Myocyte (in vitro differentiated cells): ENCODE results near the gene MMP3. TPM values are rescaled to one million over a fixed set of nuclear protein-coding genes. Genes with fewer than 3 reads are reported as not detected.

Source experiments
- DNase-seq: peaks from one replicate; pipeline ENCODE4 v3.0.0-alpha.2; 2012; ENCODE audit warnings: low read depth
- total RNA-seq: library from RNA; depleted of rRNA; stranded (reverse); fragments of >200 nt; gene quantifications from 2 replicates; pipeline ENCODE4 v1.2.3, GENCODE V29; 2014

The MMP3 gene
- total RNA-seq, 1 donor from 2014 or later, result not detected

DNA sequence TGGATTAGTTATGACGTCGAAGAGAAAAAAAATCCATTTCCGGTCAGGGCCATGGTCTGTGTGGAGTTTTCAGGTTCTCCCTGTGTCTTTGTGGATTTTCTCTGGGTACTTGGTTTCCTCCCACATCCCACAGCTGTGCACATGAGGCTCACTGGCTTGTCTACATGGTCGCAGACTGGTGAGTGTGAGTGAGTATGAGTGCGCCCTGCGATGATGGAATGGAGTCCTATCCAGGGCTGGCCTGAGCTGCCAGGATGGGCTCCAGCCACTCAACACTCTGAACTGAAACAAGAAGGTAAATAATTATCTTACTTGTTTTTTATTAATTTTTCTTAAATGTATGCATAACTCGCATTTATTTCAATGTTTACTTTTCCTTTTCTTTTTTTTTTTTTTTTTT lies 10.8 kb downstream of the MMP3 start:
- no peak for DNase-seq

DNA sequence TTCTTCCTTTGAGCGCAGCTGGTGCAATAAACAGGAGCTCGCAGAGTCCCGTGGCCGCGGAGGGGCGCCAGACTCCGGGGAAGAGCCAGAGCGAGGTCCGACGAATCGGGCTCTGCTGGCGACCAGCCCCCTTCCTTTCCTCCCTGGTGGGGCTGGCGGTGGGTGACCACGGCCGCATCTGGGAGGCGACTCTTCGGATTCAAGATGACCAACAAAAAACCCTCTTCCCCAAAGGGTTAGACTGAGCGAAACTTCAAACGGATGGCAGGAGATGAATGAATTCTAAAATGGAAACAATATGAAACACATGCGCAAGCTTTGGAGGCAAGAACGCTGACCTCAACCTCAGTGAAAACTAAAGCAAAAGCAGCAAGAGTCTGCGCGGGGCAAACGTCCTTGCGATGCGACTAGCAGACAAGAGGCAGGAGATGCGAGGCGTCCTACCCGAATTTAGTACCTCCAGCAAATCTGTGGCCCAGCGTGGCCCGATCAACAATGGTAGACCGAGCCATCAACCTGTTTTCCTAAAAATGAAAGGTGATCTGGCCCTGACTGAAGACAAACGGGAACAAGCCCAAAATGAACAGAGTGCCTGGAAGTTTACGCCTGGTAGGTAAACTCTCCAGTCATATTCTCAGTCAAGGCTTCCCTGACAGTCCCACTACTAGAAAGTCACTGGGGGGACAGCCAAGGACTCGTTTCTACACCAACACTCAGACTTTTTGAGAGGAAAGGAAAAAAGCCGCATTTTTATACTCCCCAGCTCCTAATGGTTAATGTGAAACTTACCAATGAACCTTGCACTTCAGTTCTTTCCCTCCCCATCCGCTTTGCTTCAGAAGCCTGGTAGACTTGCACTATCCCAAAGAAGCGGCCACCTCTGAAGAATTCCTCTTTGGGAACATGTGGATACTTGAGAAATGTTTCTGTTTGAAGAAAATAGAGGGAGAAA lies 11.6 kb downstream of the MMP3 start:
- peak; percentile 14 for DNase-seq

DNA sequence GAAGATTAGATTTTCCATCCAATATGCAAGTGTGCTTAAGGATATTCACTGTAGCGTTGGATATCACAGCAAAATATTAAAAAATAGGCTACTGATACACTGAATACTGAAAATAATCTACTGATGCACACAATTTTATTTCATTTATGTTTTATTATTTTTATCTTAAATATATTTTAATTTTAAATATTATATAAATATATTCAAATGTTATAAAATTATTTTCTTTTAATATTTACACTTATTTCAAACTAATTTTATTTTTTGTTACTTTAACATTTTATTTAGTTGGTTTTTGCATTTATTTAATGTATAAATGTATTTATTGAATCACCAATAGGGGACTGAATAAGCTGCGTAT lies 12.3 kb downstream of the MMP3 start:
- no peak for DNase-seq

DNA sequence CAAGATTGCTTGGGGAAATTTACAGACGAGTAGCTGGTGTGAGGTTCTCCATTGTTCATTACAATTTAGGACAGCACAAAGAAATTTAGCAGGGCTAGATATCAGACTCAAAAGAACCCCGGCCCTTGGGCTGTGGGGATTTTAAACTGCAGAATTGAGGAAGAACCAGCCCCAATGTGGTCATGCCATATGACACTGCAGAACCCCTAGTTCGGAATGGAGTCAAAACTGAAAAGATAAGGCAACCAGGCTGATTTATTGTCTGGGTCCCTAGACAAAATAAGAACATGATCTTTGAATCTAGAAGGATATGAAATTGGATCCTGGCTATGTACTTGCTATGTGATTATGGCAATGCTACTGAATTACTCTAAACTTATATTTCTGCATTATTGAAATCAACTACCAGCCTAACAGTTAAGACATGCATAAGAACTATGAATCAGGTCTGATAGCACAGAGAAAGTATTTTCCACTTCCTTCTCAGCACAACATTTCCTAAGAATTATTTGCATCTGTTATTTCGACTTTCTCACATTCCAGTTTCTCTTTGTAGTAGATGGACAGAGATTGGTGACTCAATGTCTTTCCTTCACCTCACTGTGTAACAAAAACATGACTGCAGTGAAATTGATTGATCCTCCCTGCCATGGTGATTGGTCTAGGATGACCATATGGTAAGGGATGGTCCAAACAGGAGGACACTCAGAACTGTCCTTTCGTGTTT lies 13.2 kb downstream of the MMP3 start:
- DNase-seq, result no peak

DNA sequence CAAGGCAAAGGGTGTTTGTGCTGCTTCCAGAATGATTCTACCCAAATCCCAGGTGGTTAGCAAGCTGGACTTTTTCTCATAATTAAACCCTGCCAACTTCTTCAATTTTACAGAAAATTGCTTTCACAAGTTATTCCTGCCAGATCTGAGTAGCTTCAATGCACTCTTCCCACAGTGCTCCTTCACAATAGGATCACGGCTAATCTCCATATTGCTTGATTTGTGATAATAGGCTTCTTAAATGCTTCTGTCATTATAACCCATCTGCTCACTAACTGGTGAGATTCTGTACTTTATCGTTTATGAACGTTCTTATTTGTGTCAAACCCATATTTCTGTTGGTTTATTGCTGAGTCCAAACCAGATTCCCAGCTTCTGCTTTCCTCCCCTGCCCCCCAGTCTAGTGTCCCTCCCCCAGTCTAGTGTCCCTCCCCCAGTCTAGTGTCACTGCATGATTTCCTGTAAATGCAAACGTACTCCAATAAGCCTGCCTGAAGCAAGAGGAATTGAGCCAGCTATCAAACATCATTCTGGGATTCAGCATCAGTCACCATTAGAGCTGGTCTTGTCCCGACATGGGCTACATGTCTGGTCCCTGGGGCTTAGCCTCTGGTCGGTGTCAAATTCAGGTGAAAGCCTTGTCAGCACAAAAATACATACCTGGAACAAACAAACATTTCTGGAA lies 14.0 kb downstream of the MMP3 start:
- DNase-seq, result no peak

DNA sequence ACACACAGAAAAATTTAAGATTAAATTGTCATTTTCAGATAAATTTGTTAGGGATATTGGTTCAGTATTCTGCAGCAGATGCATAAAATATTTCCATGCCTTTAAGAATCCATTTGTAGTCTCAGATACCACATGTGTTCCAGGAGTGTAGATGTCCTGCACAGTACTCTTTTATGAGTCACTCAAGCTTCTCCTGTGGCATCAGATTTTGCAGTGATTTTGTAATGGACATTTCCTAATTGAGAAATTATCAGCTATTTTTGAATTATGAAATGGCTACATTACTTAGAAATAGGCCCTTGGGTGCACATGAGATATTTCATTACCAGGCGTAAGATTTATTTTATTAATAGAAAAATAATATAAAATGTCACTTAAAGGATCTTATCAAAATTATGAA lies 18.9 kb downstream of the MMP3 start:
- DNase-seq, result no peak

DNA sequence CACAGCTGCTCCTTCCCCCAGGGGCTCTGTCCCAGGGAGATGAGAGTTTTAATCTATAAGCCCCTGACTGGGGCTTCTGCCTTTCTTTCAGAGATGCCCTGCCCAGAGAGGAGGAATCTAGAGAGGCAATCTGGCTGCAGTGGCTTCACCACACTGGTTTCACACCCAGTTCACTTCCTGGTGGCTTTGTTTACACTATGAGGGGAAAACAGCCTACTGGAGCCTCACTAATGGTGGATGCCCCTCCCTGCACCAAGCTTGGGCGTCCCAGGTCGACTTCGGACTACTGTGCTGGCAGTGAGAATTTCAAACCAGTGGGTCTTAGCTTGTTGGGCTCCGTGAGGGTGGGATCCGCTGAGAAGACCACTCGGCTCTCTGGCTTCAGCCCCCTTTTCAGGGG lies 23.9 kb downstream of the MMP3 start:
- no peak for DNase-seq

DNA sequence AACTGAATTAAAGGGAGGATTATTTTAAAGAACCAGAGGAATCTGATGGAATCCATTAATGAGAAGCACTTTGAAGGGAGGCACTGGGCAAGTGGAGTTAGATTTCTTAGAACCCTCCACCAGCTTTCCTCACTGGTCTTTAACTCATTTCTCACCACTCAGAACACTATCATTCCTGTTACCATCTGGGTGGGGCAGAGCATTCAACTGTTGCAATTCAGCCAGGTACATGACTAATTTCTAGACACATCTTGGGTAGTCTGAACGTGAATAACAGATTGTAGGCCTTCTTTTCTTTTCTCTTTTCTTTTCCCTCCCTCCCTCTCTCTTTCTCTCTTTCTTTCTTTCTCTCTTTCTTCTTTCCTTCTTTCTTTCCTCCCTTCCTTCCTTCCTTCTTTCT lies 29.9 kb downstream of the MMP3 start:
- DNase-seq, result no peak

DNA sequence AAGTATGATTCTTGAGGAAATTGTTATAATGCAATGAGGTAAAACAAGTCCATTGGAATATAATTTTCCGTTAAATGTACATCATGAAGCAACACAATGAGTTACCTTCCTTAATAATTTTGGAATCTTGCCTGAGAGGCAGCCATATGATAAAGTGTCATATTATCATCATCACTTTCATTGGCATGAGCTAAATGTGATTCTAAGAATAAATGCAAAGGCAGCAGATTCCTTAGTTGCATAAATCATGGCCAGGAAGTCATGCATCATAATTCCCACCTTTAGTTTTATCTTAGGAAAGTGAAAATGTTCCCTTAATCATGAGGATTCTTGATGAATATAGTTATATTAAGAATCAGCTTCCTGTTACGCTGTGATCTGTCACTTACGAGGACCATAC lies 31.2 kb downstream of the MMP3 start:
- no peak for DNase-seq

DNA sequence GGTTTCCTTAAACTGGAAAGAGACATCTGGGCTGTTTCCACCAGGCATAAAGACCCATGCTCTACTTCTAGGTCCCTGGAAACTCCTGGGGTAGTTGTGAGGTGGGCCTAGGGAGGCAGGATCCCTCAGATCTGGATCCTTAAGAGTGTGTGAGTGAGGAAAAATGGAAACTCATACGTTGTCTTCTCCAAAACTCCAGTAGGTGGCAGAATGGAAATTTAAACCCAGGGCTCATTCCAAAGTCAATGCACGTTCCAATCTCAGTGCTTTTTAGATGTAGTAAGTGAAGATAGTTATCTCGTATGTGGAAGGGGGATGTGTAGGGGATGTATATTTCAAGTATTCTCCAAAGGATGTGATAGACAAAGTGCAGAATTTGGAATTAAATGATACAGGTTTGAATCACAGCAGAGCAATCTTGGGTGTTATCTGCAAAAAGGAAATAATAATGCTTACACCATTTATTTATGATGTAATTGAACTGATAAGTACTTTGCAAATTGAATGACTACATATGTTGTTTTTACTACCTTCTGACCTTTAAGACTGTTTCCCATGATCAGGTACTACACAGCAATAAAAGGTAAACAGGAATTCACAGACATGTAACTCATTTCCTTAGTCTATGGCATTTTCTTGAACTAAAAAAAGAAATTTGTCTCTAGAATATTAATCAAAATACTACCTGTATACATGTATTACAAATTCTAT lies 32.3 kb downstream of the MMP3 start:
- DNase-seq, result peak; percentile 37

DNA sequence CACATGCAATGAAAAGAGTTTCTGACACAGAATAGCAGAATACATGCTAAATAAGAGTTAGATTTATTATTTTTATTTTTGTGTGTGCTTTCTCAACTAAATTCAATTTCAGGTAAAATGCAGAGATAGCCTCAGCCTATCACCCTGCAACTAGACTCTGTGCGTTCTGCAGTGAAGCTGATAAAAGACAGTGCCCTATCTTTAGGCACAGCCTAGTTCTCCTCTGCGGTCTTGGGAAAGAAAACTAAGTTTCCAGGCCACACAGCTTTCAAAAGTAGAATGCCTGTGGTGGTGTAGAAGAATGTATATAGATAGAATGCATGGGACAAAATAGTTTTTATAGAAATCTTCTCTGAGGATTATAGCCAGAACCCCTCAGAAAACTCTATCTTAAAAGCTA lies 33.4 kb downstream of the MMP3 start:
- DNase-seq, result no peak

DNA sequence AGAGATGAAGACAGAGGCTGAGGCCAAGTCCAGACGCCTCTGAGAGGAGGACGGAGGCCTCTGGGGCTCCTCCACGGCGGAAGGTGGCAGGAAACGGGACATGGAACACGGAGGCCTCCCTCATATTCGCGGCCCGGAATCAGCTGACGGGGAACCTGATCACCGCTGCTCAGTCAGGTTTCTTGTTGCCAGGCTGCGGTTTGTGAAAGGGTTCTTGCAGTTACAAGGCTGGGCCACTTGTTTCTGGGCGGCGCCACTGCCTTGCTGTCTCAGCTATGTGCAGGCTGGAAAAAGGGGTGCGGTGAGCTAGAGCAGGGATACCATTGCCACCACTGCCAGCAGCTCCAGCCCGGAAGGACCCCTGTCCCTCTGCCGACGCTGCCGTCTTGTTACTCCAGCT lies 35.5 kb downstream of the MMP3 start:
- DNase-seq, result peak; percentile 32

DNA sequence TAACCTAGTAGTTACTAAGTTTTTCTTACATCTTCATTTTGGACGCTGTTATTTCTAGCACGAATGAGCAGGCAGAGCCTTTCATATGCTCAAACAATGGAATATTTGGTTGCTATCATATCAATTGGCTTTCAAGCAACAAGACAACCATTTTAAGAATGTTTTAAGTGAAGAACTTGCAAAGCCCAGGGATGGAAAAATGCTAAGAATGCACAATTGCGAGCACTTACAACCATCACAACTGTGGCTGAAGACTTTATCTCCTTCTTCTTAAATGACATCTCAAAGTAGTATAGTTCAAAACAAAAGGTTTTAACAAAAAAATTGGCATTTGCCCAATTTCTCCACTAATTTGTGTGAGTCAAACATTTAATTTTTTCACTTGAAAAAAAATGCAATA lies 37.1 kb downstream of the MMP3 start:
- DNase-seq, result no peak

DNA sequence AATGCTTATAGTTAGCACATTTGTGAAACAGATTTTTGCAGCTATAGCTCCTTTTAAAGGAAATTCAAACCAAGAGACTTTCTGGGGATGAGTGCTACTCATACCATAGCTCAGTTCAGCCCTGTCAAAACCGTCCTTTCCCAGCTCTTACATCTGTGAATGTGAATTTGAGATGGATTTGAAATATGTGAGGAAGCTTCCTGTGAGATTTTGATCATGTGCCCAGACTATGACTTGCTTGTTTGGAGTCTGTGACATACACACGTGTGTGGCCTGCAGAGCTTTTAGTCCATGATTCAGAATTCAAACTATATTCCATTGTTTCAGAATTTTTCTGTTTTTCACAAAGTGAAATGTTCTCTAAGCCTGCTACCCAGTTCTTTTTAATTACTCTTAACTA lies 41.1 kb downstream of the MMP3 start:
- peak; percentile 65 for DNase-seq

DNA sequence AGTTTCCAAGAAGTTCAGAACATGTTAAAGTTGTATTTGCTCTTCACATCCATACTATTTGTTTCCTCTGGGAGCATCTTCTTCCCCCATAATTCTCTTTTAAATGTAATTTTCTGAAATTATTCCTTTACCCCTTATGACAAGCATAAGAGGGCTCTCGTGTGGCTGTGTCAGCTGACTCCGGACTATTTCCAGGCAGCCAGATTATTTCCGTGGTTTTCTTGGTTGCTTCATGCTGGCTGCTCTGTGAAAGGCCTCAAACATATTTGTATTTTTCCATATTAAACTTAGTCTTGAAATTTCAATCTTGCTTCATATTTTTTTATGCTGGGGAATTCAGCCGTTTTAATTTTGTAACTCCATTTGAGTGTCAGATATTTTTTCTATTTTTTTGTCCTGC lies 42.6 kb downstream of the MMP3 start:
- peak; percentile 54 for DNase-seq

DNA sequence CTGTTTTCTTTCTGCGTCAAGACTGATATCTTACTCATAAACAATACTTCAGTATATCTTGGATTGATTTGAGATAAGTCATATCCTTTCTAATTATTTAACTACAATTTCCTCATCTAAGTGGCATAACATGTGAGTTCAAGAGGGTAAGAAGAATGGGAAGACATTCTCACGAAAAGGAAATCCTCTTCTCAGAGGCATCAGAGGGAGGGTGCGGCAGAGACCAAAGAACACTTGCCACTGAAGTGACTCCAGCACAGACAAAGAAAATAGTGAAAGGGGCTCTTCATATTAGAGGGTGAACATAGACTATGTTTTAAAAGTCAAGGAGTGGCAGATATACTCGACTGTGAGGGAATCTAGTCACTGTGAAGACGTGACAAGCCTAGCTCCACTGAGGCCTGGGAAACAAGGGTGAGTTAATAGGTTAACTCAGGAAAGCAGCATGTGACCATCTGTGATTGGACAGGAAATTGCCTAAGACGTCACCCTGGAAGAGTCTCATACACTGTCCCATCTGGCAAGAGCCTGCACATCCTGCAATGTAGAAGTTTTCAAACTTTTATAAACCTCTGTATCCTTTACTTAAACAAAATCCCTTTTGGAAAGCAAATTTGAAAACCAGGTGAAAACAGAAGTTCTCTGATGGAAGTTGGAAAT lies 43.6 kb downstream of the MMP3 start:
- no peak for DNase-seq

DNA sequence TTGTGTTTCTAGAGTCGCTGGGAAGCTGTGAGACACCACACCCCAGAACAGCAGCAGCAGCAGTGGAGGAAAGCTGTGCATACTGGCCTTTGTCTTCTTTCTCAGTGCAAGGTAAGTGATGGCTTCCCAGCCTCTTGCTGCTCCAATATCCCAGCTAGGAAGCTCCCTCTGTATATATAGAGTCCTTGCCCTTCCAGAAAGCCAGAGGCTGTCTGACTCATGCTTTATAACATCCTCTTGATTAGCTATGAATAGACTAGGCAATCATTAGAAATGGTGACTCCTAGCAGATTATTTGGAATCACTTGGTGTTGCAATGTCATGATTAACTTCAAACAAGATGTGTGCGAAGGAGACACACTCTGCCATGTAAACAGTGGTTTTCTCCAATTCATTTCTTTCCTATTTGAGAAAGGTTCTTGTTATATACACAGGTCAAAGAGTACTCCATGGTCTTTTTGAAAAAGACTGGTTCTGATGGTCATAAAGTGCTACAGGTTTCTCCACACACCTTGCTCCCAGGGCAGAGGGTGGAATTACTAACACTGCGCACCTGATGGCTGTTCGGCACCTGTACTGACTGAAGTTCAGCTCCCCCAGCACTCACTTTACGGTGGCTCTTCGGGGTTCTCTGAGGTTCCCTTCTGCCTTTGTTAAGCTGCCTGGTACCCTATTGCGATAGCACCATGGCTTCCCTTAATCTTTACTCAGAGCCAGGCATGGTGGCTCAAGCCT lies 45.2 kb downstream of the MMP3 start, which contains the start of gene MMP1:
Gene MMP1 (minus strand): TSS at position 149 of the 735 bp plus-strand sequence. CDS start 68 bp downstream, at position 81.
- no peak for DNase-seq

DNA sequence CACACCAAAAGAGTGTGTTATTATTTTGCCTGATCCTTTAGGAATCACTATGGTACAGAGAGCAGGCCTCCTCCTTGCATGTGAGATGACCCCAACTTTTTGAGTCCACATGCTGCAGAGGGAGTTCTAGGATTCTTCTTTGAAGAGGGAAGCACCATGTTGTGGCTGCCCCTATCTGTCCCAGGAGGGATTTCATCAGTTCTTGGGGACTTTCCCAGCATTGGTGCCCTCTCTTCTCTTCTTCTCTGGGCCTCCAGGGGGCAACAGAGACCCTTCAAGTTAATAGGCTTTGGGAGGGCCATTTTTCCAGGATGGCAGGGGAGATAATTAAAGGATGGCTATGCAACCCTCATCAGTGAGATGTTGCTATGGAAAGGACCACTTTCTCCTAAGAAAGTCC lies 49.0 kb downstream of the MMP3 start:
- peak; percentile 39 for DNase-seq

DNA sequence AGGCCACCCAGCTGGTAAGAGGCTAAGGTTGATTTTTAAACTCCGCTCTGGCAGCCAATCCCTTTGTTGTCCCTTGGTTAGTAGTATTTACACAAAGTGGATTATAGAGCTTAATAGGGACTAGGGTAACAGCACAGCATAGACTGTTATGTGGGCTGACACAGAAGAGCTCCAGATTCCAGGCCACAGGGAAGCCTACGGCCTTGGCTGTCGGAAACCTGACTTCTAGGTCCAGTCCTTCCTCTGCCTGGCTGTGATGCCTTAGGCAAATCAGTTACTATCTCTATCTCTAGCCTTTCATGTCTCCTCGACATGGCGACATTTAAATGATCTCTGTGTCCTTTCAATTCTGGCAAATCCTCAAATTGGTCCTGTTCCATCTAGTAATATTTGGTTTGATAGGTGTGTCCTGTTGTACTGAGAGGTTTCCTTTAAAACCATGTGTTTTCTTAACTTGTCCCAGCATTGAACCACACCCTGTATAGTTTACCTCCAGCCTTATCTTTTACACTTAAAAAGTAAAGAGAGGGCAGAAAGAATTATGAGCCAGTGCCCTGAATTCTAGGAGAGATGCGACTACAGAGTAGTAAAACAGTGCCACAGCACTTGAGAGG lies 49.6 kb downstream of the MMP3 start:
- DNase-seq, result no peak

DNA sequence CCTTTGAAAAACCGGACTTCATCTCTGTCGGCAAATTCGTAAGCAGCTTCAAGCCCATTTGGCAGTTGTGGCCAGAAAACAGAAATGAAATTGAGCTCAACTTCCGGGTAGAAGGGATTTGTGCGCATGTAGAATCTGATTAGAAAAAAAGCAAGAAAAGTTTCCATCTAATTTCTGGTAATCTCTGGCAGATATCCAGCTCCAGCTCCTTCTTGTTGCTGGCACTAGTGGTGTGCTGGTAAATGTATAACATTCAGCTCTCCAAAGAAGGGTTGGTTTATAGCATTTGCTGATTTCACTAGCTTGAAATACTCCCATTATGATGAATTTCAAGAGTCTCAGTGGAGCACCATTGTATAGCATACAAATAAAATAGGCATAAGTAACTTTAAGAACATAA lies 50.8 kb downstream of the MMP3 start:
- no peak for DNase-seq
